K562 (cell line): Measurements from ENCODE around the gene PDE9A. TPM values are rescaled to one million over a fixed set of nuclear protein-coding genes. Genes with fewer than 3 reads are reported as not detected.

Experiments
- ATAC-seq: fragments of 200-7000 bp; cut with Tn5 transposase; 3 replicates; pipeline ENCODE4 v1.9.1; 2020; ENCODE audit warnings: moderate library complexity
- BruUV-seq: library from RNA; stranded (reverse); fragments of 400-500 nt; replicated peaks from 2 replicates; lab custom pipeline; 2021; lab: Mats Ljungman, UMichigan
- CTCF ChIA-PET: fragments of 300-600 bp; formaldehyde crosslinking; extraction: SDS; loops from one replicate; lab custom pipeline; 2021; ENCODE audit warnings: low intra/inter-chr PET ratio; lab: Yijun Ruan, JAX
- POLR2A ChIA-PET: fragments of 300-600, 350-650 bp; sonication (Branson Sonifier 250); formaldehyde crosslinking; extraction: SDS; loops from one replicate; lab custom pipeline; 2021; ENCODE audit warnings: antibody characterized with exemption, inconsistent platforms; lab: Yijun Ruan, JAX
- DNase-seq, 4 experiments: peaks; one replicate each; pipeline versions ENCODE4 v3.0.0 to v3.0.0-alpha.2; 2011 to 2018; ENCODE audit warnings: low spot score in 3 of 4, mixed read lengths in 3 of 4; ENCODE audit errors: extremely low read depth in 1 of 4
- FAIRE-seq: peaks from 2 replicates; lab custom pipeline; 2011; peaks lifted over from hg19 to GRCh38; lab: Jason Lieb, UNC
- H2AFZ ChIP-seq: 2 replicates; pipeline ENCODE4 v1.6.0; 2011; ENCODE audit warnings: low read depth, low read length, control low read depth, inconsistent platforms
- H3K27ac ChIP-seq: fragments of 200-600 bp; 3 replicates; pipeline ENCODE4 v1.8.0; 2011; ENCODE audit warnings: low read depth, mild to moderate bottlenecking, control low read depth, inconsistent platforms, low read length, moderate library complexity, mixed read lengths; ENCODE audit errors: extremely low read depth
- H3K27me3 ChIP-seq, 2 experiments: fragments of 300-600 bp in 1 of 2; 2 replicates in 1 of 2; 3 replicates in 1 of 2; pipeline versions ENCODE4 v1.6.0 to v1.8.0; 2011; ENCODE audit warnings: inconsistent platforms in 2 of 2, low read length in 2 of 2, mild to moderate bottlenecking in 1 of 2, mixed read lengths in 1 of 2, moderate library complexity in 1 of 2; ENCODE audit not compliant: control insufficient read depth in 2 of 2, insufficient read depth in 2 of 2
- H3K36me3 ChIP-seq: fragments of 300-600 bp; 3 replicates; pipeline ENCODE4 v1.8.0; 2011; ENCODE audit warnings: mild to moderate bottlenecking, low read length, inconsistent platforms; ENCODE audit not compliant: control insufficient read depth, insufficient read depth
- H3K4me1 ChIP-seq, 2 experiments: fragments of 200-600 bp in 1 of 2; replicated peaks in 1 of 2; 2 replicates in 1 of 2; 3 replicates in 1 of 2; pipeline versions ENCODE4 v1.5.1 to v1.8.0; 2011; ENCODE audit warnings: inconsistent platforms in 2 of 2, low read length in 2 of 2, mild to moderate bottlenecking in 1 of 2, mixed read lengths in 1 of 2, moderate library complexity in 1 of 2; ENCODE audit not compliant: control insufficient read depth in 2 of 2, insufficient read depth in 2 of 2
- H3K4me2 ChIP-seq: 2 replicates; pipeline ENCODE4 v1.6.1; 2011; ENCODE audit warnings: low read length, control low read depth, inconsistent platforms, mixed read lengths; ENCODE audit not compliant: insufficient read depth
- H3K4me3 ChIP-seq: fragments of 200-600 bp; sonication (generic), shearing (Covaris generic); 2 replicates; pipeline ENCODE4 v1.5.1; 2016; ENCODE audit warnings: control low read depth, inconsistent platforms
- H3K79me2 ChIP-seq: fragments of 200-600 bp; 3 replicates; pipeline ENCODE4 v1.8.0; 2011; ENCODE audit warnings: low read length, inconsistent platforms; ENCODE audit not compliant: control insufficient read depth, insufficient read depth
- H3K9ac ChIP-seq, 2 experiments: 2 replicates each; pipeline versions ENCODE4 v1.6.0 to v1.6.1; 2011; ENCODE audit warnings: low read depth in 2 of 2, low read length in 2 of 2, control low read depth in 1 of 2, inconsistent platforms in 1 of 2, mild to moderate bottlenecking in 1 of 2, mixed read lengths in 1 of 2; ENCODE audit not compliant: insufficient read depth in 1 of 2
- H3K9me1 ChIP-seq: one replicate; pipeline ENCODE4 v1.6.0; 2011; ENCODE audit warnings: inconsistent platforms, mild to moderate bottlenecking, low read length, moderate library complexity; ENCODE audit not compliant: control insufficient read depth, insufficient read depth
- H3K9me3 ChIP-seq: replicated peaks from 2 replicates; pipeline ENCODE4 v1.5.1; 2011; ENCODE audit warnings: low read depth, low read length, inconsistent platforms; ENCODE audit not compliant: control insufficient read depth, insufficient read depth
- H4K20me1 ChIP-seq: replicated peaks from 2 replicates; pipeline ENCODE4 v1.6.1; 2011; ENCODE audit warnings: low read length, inconsistent platforms, mixed read lengths; ENCODE audit not compliant: control insufficient read depth, insufficient read depth
- BACH1 ChIP-seq: fragments of 200-800 bp; sonication (Bioruptor generic); IDR thresholded peaks from 2 replicates; pipeline ENCODE4 v1.6.1; 2016; ENCODE audit warnings: missing genetic modification characterization, missing compliant biosample characterization
- CBFA2T3 ChIP-seq: fragments of 450-650 bp; IDR thresholded peaks from 2 replicates; pipeline ENCODE4 v1.6.1; 2017
- LARP7 ChIP-seq: fragments of 450-650 bp; IDR thresholded peaks from 2 replicates; pipeline ENCODE4 v1.6.1; 2016
- SAP30 ChIP-seq: fragments of 200-600 bp; sonication (generic); IDR thresholded peaks from 2 replicates; pipeline ENCODE4 v1.6.1; 2012; ENCODE audit warnings: borderline replicate concordance, low read depth, mild to moderate bottlenecking, moderate library complexity, low read length, control low read depth, inconsistent platforms; ENCODE audit not compliant: insufficient read depth, poor library complexity, severe bottlenecking
- WGBS: fragments of 100-300 bp; shearing (Covaris generic); methylation state at CpG from one replicate; pipeline ENCODE4 v1.1.6; 2016; ENCODE audit warnings: low coverage, mixed read lengths; ENCODE audit not compliant: insufficient coverage; ENCODE audit errors: missing lambda C conversion rate; 5-methylcytosine and 5-hydroxymethylcytosine counted together
- in situ Hi-C: fragments of 300-500 bp; cut with MboI; formaldehyde crosslinking; loops from 4 replicates; pipeline ENCODE4 v1.15.0; 2018; ENCODE audit warnings: inconsistent platforms, mixed read lengths
- intact Hi-C: fragments of 100-400 bp; cut with micrococcal nuclease; formaldehyde crosslinking; loops from 2 replicates; pipeline ENCODE4 v1.14.2; 2022
- polyA plus RNA-seq, 8 experiments: library from polyadenylated mRNA; depleted of rRNA in 4 of 8; stranded (reverse) in 5 of 8; unstranded in 3 of 8; fragments of >200 nt; fragmentation: Nextera tagmentation in 2 of 8; fragmentation: Illumina TruSeq in 1 of 8; extraction: Ambion mirVana in 2 of 8; extraction: Trizol in 1 of 8; gene quantifications; 2 replicates each; pipeline versions ENCODE4 v1.2.1 to v1.2.3, GENCODE V29; 2011 to 2014; ENCODE audit warnings: inconsistent platforms in 1 of 8, missing spikeins in 1 of 8
- total RNA-seq, 7 experiments: library from RNA; depleted of rRNA in 6 of 7; stranded (reverse); fragments of >200 nt in 6 of 7; fragmentation: Illumina TruSeq in 2 of 7; extraction: Trizol in 2 of 7; gene quantifications; 2 replicates each; pipeline versions ENCODE4 v1.2.1 to v1.2.3, GENCODE V29; 2011 to 2021; ENCODE audit warnings: low replicate concordance in 1 of 7
- TF ChIP-seq, protein P1 (sequence below): fragments of 250-450 bp; sonication (Bioruptor Pico); IDR thresholded peaks from 2 replicates; pipeline ENCODE4 v1.5.0; 2021

The PDE9A gene
- total and polyA plus RNA-seq, 9 of the 15 experiments (the other 6 are each of a cell fraction or from before 2014, with no cell fraction given) = 0.07 to 0.27 TPM; not detected in 7

DNA sequence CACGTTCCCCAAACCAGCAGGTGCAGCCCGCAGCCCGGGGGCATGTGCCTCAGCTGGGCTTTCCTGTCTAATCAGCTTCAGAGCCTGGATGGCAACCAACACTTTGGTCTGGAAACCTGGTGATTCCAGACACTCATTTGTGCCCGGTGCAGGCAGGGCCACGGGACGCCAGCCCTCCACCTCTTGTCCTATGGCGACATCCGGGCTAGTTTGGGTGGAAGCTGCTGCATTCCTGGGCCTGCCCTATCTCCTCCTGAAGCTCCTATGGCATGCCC is 114.1 kb downstream of the PDE9A start (continued):
- TF ChIP-seq SAP30 = no peak
- no peak for TF ChIP-seq LARP7
- TF ChIP-seq, protein P1, sequence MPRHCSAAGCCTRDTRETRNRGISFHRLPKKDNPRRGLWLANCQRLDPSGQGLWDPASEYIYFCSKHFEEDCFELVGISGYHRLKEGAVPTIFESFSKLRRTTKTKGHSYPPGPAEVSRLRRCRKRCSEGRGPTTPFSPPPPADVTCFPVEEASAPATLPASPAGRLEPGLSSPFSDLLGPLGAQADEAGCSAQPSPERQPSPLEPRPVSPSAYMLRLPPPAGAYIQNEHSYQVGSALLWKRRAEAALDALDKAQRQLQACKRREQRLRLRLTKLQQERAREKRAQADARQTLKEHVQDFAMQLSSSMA (CRISPR knock-in tag) = no peak
- no peak for TF ChIP-seq BACH1 (tag)
- TF ChIP-seq, all 486 proteins: peak for 0

DNA sequence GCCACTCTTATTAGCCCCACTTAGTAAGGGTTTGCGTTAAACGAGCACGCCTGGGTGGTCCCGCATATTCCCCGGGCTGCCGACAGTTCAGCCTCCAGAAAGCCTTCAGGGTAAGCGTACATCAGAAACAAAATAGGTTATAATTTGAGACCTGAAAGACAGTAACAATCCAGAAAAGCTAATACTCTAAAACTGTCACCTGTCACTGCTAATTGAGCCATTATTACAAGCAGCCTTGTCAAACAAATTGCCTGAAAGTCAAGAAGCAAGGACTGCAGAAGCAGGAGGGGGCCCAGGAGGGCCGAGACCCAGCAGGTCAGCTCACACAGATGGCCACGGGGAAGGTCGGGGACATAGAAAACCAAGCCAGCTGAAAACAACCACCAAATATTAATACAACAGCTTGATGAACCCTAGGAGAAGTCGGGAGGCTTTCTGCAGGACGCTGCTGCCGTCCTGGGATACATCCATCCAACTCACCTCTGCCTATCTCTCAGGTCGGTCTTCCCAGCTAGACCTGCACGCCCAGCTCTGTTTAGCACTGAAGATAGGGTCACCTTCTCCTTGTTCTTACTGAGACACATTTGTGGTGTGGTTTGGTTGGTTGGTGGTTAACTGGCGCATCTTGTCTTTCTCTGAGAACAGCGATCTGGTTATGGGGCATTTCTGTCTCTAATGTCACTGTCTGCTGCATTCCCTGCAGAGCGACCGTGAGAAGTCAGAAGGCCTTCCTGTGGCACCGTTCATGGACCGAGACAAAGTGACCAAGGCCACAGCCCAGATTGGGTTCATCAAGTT is 115.1 kb downstream of the PDE9A start:
- H3K79me2 ChIP-seq = no peaks in the 10 kb centered on the region
- TF ChIP-seq CBFA2T3 = no peak
- no peaks in the 10 kb centered on the region for H3K36me3 ChIP-seq
- H3K9ac ChIP-seq = no peak overlapping the region
- BruUV-seq = no TSS peak
- ATAC-seq (no peak), FAIRE-seq (no peak), DNase-seq (no peak)
- H2AFZ ChIP-seq = no peak overlapping the region
- 1% methylated on average over 21 of the region's 21 CpGs for WGBS
- CTCF ChIA-PET = interaction anchor here (0.6 kb wide), 1 partner anchor 419 kb away, joined by 3 read pairs; no protein-coding TSS in a partner anchor
- H3K27me3 ChIP-seq = peaks cover 62 to 83% of the 10 kb centered on the region in 2 experiments; a peak in 4 of 5 replicates
- no peak overlapping the region for H3K4me2 ChIP-seq
- no peak overlapping the region for H3K4me3 ChIP-seq
- intact Hi-C loops (no loop called here), in situ Hi-C loops (no loop called here)
- no peak overlapping the region for H3K27ac ChIP-seq
- no peaks in the 10 kb centered on the region for H3K9me1 ChIP-seq
- peaks cover 4% of the 10 kb centered on the region; the same call in 1 of the 2 replicates for H3K9me3 ChIP-seq
- peaks cover 0 to 16% of the 10 kb centered on the region in 2 experiments; a peak in 1 of 5 replicates for H3K4me1 ChIP-seq
- POLR2A ChIA-PET = interaction anchor here (0.6 kb wide), 1 partner anchor 26 kb away, joined by 3 read pairs; no protein-coding TSS in a partner anchor
- H4K20me1 ChIP-seq = peaks cover 17% of the 10 kb centered on the region
